Heart right ventricle (tissue), 16 donors: ENCODE results near the gene CELA1. TPM values are rescaled to one million over a fixed set of nuclear protein-coding genes. Genes with fewer than 3 reads are reported as not detected.
A peak's percentile ranks its signal among the peaks of the same experiment; 100 is the strongest.
"Not testable (repeated sequence)": the region's sequence is repeated elsewhere in the genome, so short reads cannot be mapped to it uniquely, and the experiment has no call there.

ENCODE experiments used
- ATAC-seq, 8 donors: fragments of 200-7000 bp; cut with Tn5 transposase; one replicate each; pipeline ENCODE4 v1.9.1; 2020; ENCODE audit warnings: mild to moderate bottlenecking in 8 of 8, moderate library complexity in 8 of 8, moderate number of reproducible peaks in 1 of 8
- DNase-seq, 2 donors: peaks; one replicate each; pipeline ENCODE4 v3.0.0-alpha.2; 2020
- H3K27ac ChIP-seq, 10 donors: fragments of 200-600 bp; sonication (generic) in 2 of 10; one replicate each; pipeline versions ENCODE4 v1.5.0 to v1.8.0; 2020 to 2022; ENCODE audit warnings: mild to moderate bottlenecking in 3 of 10
- H3K27me3 ChIP-seq, 7 donors: fragments of 200-600 bp; one replicate each; pipeline ENCODE4 v1.8.0; 2021 to 2022; ENCODE audit warnings: mild to moderate bottlenecking in 2 of 7
- H3K36me3 ChIP-seq, 9 donors: fragments of 200-600 bp; sonication (generic) in 1 of 9; one replicate each; pipeline versions ENCODE4 v1.5.0 to v1.8.0; 2020 to 2022; ENCODE audit warnings: mild to moderate bottlenecking in 2 of 9
- H3K4me1 ChIP-seq, 9 donors: fragments of 200-600 bp; sonication (generic) in 1 of 9; one replicate each; pipeline versions ENCODE4 v1.5.0 to v1.8.0; 2020 to 2022; ENCODE audit warnings: mild to moderate bottlenecking in 4 of 9
- H3K4me3 ChIP-seq, 10 donors: fragments of 200-600 bp; sonication (generic) in 2 of 10; one replicate each; pipeline versions ENCODE4 v1.5.0 to v1.8.0; 2020 to 2022; ENCODE audit warnings: mild to moderate bottlenecking in 7 of 10, moderate library complexity in 2 of 10
- H3K9me3 ChIP-seq, 11 donors: fragments of 200-600 bp in 10 of 11; sonication (generic) in 2 of 11; one replicate each; pipeline versions ENCODE4 v1.5.0 to v1.8.0; 2013 to 2022; ENCODE audit warnings: mild to moderate bottlenecking in 2 of 11, control low read depth in 1 of 11, moderate library complexity in 1 of 11
- WGBS, 2 donors: extraction: QIAGEN DNeasy Blood & Tissue Kit; methylation state at CpG; one replicate each; pipeline ENCODE4 v1.1.7; 2013; ENCODE audit warnings: inconsistent platforms in 1 of 2; 5-methylcytosine and 5-hydroxymethylcytosine counted together
- intact Hi-C, 10 donors: fragments of 100-400 bp; cut with DNase I; formaldehyde crosslinking; loops; one replicate each; pipeline versions ENCODE4 v1.11.1 to v1.14.2; 2022
- polyA plus RNA-seq, 2 donors: library from polyadenylated mRNA; stranded (reverse); fragments of 200-250 nt; gene quantifications; one replicate each; pipeline ENCODE4 v1.2.3, GENCODE V29; 2013
- total RNA-seq, 10 donors: library from RNA; stranded (reverse); fragmentation: NEBNext Ultra II Directional in 3 of 10; extraction: Animal tissue kit (Norgen Biotek cat#: 25700) in 3 of 10; gene quantifications; one replicate each; pipeline versions ENCODE4 v1.2.1 to v1.2.4, GENCODE V29; 2021 to 2023
- TF ChIP-seq, protein P1 (sequence below), 9 donors: fragments of 200-600 bp; sonication (generic) in 2 of 9; IDR thresholded peaks; one replicate each; pipeline versions ENCODE4 v1.5.0 to v1.8.0; 2021 to 2022; ENCODE audit warnings: antibody characterized with exemption in 9 of 9, mild to moderate bottlenecking in 5 of 9, moderate library complexity in 1 of 9
- donor health status: Arrhythmogenic right ventricular cardiomyopathy.
- donor health status: ischemic (EF 13 %, LVEDD 7.1; RV severe dilation, severe dysfunction).
- donor health status: healthy with polysubstance abuse.
- donor health status: DM: no; HTN: yes; CAD: no.
- donor health status: DM: no; HTN: no; CAD: no.
- donor health status: ischemic (EF 25% LVEDD 6.9; RV normal size, moderate dysfunction).
- donor health status: ischemic (EF 25% LVEDD 5.7; RV mildly dilated, moderate dysfunction).
- donor health status: healthy.
- donor health status: DM: yes; HTN: yes; CAD: no.
- donor health status: Ischemic cardiomyopathy.
- donor health status: ischemic (EF 35%, LVEDD 5.7; RV mildly dilated, moderate dysfunction).
- donor health status: nonischemic (EF 11% LVEDD 7.7; RV severe dilation, severe dysfunction).
- donor health status: DM: yes; HTN: yes; CAD: no.
- donor health status: PGD.
- donor health status: ischemic (EF 29% LVEDD 5.4; RV normal size, mild dysfunction).
- donor health status: nonischemic (EF 23%, LVEDD 6.1; RV moderate dilation, normal function).

The CELA1 gene
- total and polyA plus RNA-seq, 12 donors, result not detected

DNA sequence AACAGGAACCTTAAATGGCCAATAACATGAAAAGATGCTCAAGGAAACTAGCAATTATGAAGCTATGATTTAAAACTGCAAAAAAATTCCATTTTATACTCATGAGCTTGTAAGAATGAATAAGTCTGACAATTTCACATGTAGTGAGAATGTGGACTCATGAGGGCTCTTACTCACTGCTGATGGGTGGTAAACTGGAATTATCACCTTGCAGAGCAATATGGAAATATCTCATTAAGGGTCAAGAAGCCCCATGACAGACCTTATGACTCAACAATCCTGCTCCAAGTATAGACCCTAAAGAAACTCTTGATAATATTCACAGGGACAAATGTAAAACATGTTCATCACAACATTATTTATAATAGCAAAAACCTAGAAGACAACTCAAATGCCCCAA lies 52.8 kb downstream of the CELA1 start:
- Histone ChIP-seq H3K27me3 (no peaks in the 10 kb centered on the region), H3K36me3 (peaks cover 0 to 84% (median 0%) of the 10 kb centered on the region in 9 donors), H3K4me3 (no peak overlapping the region), H3K4me1 (peaks cover 0 to 5% (median 0%) of the 10 kb centered on the region in 9 donors), H3K27ac (no peak overlapping the region), H3K9me3 (no peaks in the 10 kb centered on the region)
- intact Hi-C loops, result no loop called here
- DNase-seq (no peak), ATAC-seq (no peak)
- TF ChIP-seq, protein P1, sequence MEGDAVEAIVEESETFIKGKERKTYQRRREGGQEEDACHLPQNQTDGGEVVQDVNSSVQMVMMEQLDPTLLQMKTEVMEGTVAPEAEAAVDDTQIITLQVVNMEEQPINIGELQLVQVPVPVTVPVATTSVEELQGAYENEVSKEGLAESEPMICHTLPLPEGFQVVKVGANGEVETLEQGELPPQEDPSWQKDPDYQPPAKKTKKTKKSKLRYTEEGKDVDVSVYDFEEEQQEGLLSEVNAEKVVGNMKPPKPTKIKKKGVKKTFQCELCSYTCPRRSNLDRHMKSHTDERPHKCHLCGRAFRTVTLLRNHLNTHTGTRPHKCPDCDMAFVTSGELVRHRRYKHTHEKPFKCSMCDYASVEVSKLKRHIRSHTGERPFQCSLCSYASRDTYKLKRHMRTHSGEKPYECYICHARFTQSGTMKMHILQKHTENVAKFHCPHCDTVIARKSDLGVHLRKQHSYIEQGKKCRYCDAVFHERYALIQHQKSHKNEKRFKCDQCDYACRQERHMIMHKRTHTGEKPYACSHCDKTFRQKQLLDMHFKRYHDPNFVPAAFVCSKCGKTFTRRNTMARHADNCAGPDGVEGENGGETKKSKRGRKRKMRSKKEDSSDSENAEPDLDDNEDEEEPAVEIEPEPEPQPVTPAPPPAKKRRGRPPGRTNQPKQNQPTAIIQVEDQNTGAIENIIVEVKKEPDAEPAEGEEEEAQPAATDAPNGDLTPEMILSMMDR (IDR thresholded peaks at IDR 0.05), result no peak

DNA sequence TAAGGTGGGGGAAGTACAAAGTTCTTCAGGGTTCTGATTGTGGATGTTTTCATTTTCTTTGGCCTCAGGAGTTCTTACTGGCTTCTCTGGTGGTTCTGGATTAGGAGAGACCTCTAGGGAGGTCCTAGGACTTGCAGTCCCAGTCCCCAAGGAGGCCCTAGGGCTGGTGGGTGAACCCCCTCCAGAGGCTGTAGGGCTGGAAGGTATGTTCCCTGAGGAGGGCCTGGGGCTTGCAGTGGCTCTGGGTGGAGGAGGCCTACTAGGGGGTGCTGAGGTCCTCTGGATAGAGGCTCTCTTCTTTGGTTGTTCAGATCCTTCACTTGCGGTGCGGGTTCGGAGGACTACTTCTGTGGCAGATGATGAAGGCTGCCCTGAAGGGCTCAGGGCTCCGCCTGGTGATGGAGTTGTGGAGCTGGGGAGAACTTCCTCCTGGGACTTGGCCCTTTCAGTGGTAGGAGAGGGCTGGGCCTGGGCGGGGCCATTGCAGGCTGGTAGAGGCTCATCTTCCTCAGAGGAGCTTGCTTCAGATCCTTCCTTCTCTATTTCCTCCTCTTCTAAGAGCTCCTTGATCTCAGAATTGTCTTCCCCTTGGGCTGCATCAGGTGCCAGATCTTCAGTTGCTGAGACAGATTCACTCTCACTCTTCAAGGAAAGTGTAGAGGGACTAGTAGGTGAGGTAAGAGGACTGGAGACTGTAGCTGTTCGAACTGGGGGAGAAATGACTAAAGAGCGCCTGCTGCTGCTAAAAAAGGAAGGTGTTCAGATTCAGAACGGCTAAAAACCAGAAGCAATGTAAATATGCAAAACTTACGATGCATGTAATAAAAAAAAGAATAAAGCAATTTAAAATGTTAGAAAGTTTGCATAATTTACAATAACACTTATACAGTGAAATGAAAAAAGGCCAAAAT lies 54.6 kb downstream of the CELA1 start:
- WGBS, 2 donors, result 83 to 84% methylated on average over 9 of the region's 9 CpGs
- H3K4me3 ChIP-seq, H3K9me3 ChIP-seq, H3K27me3 ChIP-seq, intact Hi-C loops, H3K4me1 ChIP-seq: not testable (repeated sequence)
- peak overlapping the region in 1 of 10 donors; percentile 34 for H3K27ac ChIP-seq
- ATAC-seq (peak in 4 of 8 donors; percentile 53 to 76 (median 68)), DNase-seq (peak; percentile 12 to 48)
- TF ChIP-seq, protein P1 (IDR thresholded peaks at IDR 0.05), result peak in 1 of 9 donors; percentile 10
- H3K36me3 ChIP-seq, result peaks cover 0 to 83% (median 0%) of the 10 kb centered on the region in 9 donors

DNA sequence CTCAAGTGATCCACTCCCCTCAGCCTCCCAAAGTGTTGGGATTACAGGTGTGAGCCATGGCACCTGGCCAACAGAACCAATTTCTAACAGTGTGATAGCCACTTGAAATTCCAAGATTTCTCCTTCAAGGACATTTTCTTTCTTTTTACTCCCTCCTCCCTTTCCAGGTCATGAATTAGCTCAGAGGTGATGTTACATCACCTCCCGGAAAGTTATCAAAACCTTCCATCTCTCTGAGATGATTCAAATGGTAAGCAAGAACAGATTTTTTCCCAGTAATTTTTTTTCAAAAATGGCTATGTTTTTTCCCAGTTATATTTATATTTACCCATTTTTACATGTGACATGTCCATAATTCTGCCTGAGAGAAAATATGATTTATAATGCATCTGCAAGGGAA lies 60.6 kb downstream of the CELA1 start:
- H3K36me3 ChIP-seq, result peaks cover 0 to 90% (median 0%) of the 10 kb centered on the region in 9 donors
- no peaks in the 10 kb centered on the region for H3K4me1 ChIP-seq
- no peak overlapping the region for H3K4me3 ChIP-seq
- H3K27ac ChIP-seq, result no peak overlapping the region
- intact Hi-C loops, result loop anchor here in 1 of 10 donors (5.0 kb wide), 1 partner anchor 51 kb away; no protein-coding TSS in a partner anchor
- TF ChIP-seq, protein P1 (IDR thresholded peaks at IDR 0.05), result no peak
- WGBS, 2 donors, result 88 to 93% methylated on average over 1 of the region's 1 CpG
- DNase-seq (no peak), ATAC-seq (no peak)
- no peaks in the 10 kb centered on the region for H3K27me3 ChIP-seq
- H3K9me3 ChIP-seq, result no peaks in the 10 kb centered on the region

DNA sequence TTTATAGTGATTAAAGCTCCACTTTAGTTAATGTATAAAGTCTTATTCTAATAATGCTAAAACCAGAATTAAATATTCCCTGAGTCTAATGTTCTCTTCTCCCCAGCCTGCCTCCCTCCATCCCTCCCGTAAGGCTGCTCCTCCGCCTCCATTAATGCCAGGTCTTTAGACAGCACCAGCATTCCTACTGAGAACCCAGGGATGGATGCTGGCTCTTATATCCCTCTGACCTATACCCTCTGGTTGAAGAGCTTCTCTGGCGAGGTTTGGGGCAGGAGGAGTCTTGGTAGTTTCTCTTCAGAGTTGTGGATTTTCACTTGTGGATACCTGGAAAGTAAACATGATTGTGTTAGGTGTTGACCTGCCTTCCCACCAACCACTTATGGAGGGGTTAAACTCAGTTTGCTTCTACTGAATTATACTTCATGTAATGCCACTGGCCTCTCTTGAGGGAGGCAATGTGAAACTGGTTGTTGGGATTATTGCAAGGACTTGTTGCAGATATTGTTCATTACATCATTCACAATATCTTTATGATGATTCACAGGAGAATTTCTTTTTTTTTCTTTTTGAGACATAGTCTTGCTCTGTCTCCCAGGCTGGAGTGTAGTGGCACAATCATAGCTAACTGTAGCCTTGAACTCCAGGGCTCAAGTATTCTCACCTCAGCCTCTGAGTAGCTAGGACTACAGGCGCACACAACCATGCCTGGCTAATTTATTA lies 65.1 kb downstream of the CELA1 start:
- no peak overlapping the region for H3K27ac ChIP-seq
- peaks cover 0 to 4% (median 0%) of the 10 kb centered on the region in 7 donors for H3K27me3 ChIP-seq
- DNase-seq (no peak), ATAC-seq (no peak)
- H3K9me3 ChIP-seq, result no peaks in the 10 kb centered on the region
- H3K36me3 ChIP-seq, result peaks cover 0 to 51% (median 0%) of the 10 kb centered on the region in 9 donors
- no peak overlapping the region for H3K4me3 ChIP-seq
- TF ChIP-seq, protein P1 (IDR thresholded peaks at IDR 0.05), result no peak
- H3K4me1 ChIP-seq, result no peaks in the 10 kb centered on the region
- WGBS, 2 donors, result 86 to 88% methylated on average over 4 of the region's 4 CpGs
- intact Hi-C loops, result no loop called here
